SK-N-SH (cell line): ENCODE results near the gene NR5A2.

Experiments
- EZH2phosphoT487 ChIP-seq: fragments of 200-600 bp; sonication (generic); IDR thresholded peaks from 2 replicates; pipeline ENCODE4 v1.6.1; 2017; ENCODE audit warnings: low read depth, mixed run types, mild to moderate bottlenecking, antibody characterized with exemption, moderate library complexity, borderline replicate concordance
- JUND ChIP-seq: IDR thresholded peaks from 2 replicates; pipeline ENCODE4 v1.4.0; 2012
- MAX ChIP-seq: IDR thresholded peaks from 2 replicates; pipeline ENCODE4 v1.4.0; 2012; ENCODE audit warnings: low read depth
- RCOR1 ChIP-seq: fragments of 150-350 bp; IDR thresholded peaks from 2 replicates; pipeline ENCODE4 v1.6.1; 2017; ENCODE audit warnings: antibody characterized with exemption, low read length
- REST ChIP-seq: IDR thresholded peaks from 2 replicates; pipeline ENCODE4 v1.6.1; 2012; ENCODE audit warnings: mild to moderate bottlenecking, low read depth, low read length, moderate library complexity
- RFX5 ChIP-seq: IDR thresholded peaks from 2 replicates; pipeline ENCODE4 v1.6.1; 2012; ENCODE audit warnings: mild to moderate bottlenecking, improper control_type of control experiment, low read length
- TAF1 ChIP-seq: IDR thresholded peaks from 2 replicates; pipeline ENCODE4 v1.6.1; 2012; ENCODE audit warnings: low read depth, mild to moderate bottlenecking, low read length, moderate library complexity, borderline replicate concordance
- ZBTB33 ChIP-seq: IDR thresholded peaks from 2 replicates; pipeline ENCODE4 v1.4.0; 2012; ENCODE audit warnings: low read depth, borderline replicate concordance
- TF ChIP-seq, protein P1 (sequence below): fragments of 200-600 bp; sonication (generic); IDR thresholded peaks from 2 replicates; pipeline ENCODE4 v1.6.1; 2017; ENCODE audit warnings: antibody characterized with exemption, mild to moderate bottlenecking, moderate library complexity

DNA sequence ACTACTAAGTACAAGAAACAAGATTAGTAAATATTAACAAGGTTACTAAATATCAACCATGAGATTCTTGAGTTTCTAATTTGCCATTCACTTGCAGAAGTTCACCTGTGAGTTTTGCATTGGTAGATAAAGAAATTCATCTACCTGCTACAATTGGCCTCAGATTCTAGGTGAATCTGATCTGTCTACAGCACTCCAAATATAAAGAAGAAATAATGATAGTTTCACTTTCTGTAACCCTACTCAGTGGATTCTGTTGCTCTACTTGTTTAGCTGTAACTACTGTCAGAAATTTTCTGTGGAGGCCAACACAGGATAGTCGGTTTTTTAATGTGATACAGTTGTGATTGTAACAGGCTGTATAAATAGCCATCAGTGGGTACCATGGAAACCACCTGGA, 118.6 kb downstream of the NR5A2 start:
- TF ChIP-seq TAF1: no peak
- no peak for TF ChIP-seq REST
- TF ChIP-seq EZH2phosphoT487: no peak
- TF ChIP-seq, protein P1, sequence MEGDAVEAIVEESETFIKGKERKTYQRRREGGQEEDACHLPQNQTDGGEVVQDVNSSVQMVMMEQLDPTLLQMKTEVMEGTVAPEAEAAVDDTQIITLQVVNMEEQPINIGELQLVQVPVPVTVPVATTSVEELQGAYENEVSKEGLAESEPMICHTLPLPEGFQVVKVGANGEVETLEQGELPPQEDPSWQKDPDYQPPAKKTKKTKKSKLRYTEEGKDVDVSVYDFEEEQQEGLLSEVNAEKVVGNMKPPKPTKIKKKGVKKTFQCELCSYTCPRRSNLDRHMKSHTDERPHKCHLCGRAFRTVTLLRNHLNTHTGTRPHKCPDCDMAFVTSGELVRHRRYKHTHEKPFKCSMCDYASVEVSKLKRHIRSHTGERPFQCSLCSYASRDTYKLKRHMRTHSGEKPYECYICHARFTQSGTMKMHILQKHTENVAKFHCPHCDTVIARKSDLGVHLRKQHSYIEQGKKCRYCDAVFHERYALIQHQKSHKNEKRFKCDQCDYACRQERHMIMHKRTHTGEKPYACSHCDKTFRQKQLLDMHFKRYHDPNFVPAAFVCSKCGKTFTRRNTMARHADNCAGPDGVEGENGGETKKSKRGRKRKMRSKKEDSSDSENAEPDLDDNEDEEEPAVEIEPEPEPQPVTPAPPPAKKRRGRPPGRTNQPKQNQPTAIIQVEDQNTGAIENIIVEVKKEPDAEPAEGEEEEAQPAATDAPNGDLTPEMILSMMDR: no peak
- no peak for TF ChIP-seq ZBTB33
- no peak for TF ChIP-seq RFX5
- TF ChIP-seq RCOR1: no peak
- no peak for TF ChIP-seq JUND
- no peak for TF ChIP-seq MAX
